Fibroblast of the aortic adventitia (primary cell): ENCODE data around the gene MRGPRX2. TPM values are rescaled to one million over a fixed set of nuclear protein-coding genes. Genes with fewer than 3 reads are reported as not detected.

Experiments
- DNase-seq: peaks from one replicate; pipeline ENCODE4 v3.0.0-alpha.2; 2010; ENCODE audit warnings: low read depth
- H3K4me3 ChIP-seq: 2 replicates; pipeline ENCODE4 v1.5.1; 2011; ENCODE audit warnings: low read depth, mild to moderate bottlenecking, control low read depth, low read length, moderate library complexity
- total RNA-seq: library from RNA; depleted of rRNA; stranded (reverse); fragments of >200 nt; gene quantifications from 2 replicates; pipeline ENCODE4 v1.2.3, GENCODE V29; 2012; ENCODE audit warnings: low replicate concordance
- TF ChIP-seq, protein P1 (sequence below): IDR thresholded peaks from 2 replicates; pipeline ENCODE4 v1.5.1; 2011; ENCODE audit warnings: mild to moderate bottlenecking, low read length, control low read depth, inconsistent platforms; ENCODE audit not compliant: insufficient read depth

MRGPRX2 gene
- total RNA-seq, 1 donor: not detected

DNA sequence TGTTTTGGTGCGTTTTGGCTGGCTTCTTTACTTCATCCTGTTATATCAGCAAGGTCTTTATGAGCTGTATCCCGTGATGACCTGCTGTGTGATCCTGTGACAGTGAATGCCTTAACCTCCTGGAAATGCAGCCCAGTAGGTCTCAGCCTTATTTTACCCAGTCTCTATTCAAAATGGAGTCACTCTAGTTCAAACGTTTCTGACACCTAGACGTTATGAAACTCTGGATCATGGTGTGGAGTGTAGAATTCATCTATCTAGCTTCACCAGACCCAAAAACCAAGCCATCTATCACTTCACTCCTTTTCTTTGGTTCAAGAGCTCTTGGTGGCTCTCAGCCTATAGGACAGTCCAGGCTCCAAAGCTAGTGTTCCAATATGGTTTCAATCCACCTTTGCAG is 28.3 kb upstream of the MRGPRX2 start:
- no peak overlapping the region for H3K4me3 ChIP-seq
- TF ChIP-seq, protein P1, sequence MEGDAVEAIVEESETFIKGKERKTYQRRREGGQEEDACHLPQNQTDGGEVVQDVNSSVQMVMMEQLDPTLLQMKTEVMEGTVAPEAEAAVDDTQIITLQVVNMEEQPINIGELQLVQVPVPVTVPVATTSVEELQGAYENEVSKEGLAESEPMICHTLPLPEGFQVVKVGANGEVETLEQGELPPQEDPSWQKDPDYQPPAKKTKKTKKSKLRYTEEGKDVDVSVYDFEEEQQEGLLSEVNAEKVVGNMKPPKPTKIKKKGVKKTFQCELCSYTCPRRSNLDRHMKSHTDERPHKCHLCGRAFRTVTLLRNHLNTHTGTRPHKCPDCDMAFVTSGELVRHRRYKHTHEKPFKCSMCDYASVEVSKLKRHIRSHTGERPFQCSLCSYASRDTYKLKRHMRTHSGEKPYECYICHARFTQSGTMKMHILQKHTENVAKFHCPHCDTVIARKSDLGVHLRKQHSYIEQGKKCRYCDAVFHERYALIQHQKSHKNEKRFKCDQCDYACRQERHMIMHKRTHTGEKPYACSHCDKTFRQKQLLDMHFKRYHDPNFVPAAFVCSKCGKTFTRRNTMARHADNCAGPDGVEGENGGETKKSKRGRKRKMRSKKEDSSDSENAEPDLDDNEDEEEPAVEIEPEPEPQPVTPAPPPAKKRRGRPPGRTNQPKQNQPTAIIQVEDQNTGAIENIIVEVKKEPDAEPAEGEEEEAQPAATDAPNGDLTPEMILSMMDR: no peak
- DNase-seq: no peak

DNA sequence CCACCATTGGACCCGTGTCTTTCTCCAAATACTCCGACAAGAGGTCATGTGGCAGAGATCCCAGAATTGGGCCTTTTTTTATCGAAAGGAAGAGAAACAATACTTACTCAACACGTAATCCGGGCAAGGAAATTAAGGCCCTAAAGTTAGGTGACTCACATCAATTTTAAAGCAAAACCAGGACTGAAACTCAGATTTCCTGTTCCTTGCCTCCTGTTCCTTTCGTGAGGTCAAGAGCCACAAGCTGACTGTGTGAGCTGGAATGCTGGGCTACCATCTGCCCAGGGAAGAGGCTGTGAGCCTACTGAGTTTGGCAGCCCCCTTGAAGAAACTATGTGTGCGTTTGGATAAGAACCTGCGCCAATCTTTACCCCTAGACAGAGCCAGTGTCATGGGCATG is 27.1 kb upstream of the MRGPRX2 start:
- DNase-seq: peak; percentile 83
- no peak overlapping the region for H3K4me3 ChIP-seq
- TF ChIP-seq, protein P1: no peak

DNA sequence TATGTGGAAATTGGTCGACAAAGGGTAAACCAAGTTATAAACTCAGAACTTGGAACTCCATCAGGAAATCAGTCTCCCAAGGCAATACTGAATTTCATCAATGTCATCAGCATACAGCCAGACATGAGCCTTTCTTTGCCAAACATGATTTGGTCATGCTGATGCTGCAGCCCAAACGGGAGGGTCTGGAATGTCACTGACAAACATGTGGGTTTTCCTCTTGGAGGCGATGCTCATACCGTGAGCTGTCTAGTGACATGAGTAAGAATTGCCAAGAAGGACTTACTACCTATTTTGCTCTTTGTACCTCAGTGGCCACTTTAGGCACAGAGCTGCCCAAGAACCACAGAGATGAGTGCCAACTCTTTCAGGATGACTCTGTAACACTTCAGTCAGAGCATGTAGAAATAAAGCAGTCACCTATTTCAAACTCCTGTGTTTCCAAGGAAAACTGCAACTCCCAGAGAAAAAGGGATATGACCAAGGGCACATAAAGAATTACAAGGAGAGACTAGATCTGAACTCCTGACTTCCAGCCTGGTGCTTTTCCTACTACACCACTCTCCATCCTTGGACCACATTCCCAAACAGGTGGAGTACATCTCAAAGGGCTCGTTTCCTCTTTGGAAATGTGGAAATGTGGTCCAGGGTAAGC is 24.3 kb upstream of the MRGPRX2 start:
- TF ChIP-seq, protein P1: no peak
- peak; percentile 40 for DNase-seq

DNA sequence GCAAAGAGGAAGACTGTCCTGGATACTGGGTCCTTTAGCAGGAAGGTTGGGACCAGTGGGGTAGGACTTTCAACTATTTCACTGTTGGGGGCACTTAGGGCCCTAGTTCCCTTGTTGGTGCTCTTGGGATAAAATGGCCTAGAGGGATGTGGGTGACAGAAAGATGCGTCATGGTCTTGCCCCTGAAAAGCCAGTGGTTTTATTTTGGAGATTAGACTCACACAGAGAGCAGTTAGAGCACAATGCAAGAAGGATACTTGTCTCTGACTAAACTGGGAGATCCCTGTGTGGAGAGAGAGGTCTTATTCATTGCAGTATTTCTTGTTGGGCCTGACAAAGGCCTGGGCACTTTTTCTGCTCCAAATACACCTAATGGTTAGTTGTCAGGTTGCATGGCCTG is 22.6 kb upstream of the MRGPRX2 start:
- DNase-seq: no peak
- TF ChIP-seq, protein P1: no peak
- no peak overlapping the region for H3K4me3 ChIP-seq

More for the DNA sequence above, 24.3 kb upstream of the MRGPRX2 start:
- H3K4me3 ChIP-seq: no peak overlapping the region

DNA sequence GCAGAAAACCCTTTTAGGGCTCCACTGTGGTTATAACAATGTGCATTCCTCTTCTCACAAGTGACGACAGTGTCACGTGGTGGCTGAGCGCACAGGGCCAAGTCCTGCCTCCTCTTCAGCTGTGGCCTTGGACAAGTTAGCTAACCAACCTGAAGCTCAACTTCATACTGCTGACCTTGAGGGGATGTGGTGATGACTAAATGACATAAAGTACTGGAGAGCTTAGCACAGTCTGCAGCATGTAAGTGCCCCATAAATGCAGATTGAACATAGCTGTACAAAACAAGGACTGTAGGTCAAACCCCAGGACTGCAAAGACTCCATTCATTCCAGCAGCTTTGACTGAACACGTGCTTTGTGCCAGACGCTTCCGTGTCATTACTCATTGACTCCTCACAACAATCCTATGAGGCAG is 20.1 kb upstream of the MRGPRX2 start:
- H3K4me3 ChIP-seq: no peak overlapping the region
- TF ChIP-seq, protein P1: no peak
- DNase-seq: peak; percentile 62

DNA sequence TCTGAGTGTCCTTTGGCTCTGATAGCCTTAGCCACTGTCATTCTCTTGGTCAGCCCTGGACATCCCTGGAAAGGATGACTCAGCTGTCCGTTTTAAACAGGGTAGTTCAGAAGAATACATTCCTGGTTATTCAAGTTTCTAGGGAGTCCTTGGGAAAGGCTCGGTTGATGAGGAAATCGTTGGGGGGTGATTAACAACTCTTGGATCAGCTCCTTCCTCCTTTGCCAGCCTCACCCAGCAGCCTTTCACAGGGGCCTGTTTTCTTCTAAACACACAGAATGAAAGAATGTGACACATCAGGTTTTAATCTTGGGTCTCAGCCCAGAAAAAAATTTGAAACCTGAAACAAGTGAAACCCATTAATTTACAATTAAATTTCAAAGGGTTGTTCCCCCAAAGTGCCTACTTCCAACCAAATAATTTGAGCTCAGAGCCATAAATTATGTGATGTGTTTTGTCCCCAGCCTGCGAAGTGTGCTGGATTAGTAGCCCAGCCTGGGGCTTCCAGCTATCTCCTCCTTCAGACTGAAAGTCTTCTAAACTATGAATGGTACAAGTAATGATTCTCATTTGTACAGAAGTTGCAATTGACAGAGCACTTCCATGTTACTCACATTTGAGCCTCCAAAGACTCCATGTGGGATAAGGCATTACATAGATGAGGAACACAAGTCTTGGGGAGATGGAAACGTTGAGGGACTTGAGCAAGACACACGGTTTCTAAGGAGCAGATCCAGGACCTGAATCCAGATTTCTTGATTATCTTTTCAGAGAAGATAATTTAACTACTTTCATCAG is 19.3 kb upstream of the MRGPRX2 start:
- peak; percentile 92 for DNase-seq
- TF ChIP-seq, protein P1: no peak
- H3K4me3 ChIP-seq: no peak overlapping the region

DNA sequence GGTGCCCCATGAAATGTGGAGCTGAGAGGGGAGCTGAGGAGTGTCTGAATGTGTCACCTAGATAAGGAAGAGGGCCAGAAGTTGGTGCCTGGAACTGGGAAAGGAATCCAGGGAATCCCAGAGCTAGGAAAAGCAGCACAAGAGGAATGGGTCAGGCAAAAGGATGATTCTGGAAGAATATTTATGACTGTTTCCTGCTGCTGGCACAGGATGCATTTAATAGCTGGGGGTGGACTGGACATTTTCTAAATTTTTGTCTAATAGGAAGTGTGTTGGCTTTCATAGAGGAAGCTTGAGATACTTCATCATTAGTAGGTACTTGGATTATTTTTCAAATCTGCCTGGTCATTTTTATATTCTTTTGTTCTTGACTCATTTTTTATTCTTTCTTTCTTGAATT is 17.4 kb upstream of the MRGPRX2 start:
- no peak for DNase-seq

More for the DNA sequence above, 17.4 kb upstream of the MRGPRX2 start:
- TF ChIP-seq, protein P1: no peak
- H3K4me3 ChIP-seq: no peak overlapping the region
